PC-9 (cell line): ENCODE data around the gene PANX2.

Experiments used
- CTCF ChIP-seq: fragments of 200-600 bp; sonication (generic); conservative IDR thresholded peaks from 2 replicates; pipeline ENCODE4 v1.6.1; 2017; ENCODE audit warnings: mixed run types, antibody characterized with exemption, mild to moderate bottlenecking, moderate library complexity
- EZH2 ChIP-seq: fragments of 200-600 bp; sonication (generic); IDR thresholded peaks from 2 replicates; pipeline ENCODE4 v1.8.0; 2017; ENCODE audit warnings: antibody characterized with exemption, low read depth

DNA sequence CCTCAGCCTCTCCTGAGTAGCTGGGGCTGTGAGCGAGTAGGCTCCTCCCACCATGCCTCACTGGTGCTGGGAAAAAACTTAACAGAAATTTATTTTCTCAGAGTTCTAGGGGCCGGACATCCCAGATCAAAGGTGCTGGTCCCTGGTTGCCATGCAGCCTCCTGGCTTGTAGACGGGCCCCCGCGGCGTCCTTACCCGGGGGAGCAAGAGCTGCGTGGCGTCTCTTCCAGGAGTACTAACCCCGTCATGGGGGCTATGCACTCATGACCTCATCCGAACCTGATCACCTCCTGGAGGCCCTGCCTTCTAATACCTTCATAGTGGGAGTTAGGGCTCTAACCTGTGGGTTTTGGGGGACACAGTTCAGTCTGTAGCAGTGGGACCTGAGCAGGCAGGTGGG, 17.8 kb downstream of the PANX2 start:
- no peak for TF ChIP-seq EZH2
- TF ChIP-seq CTCF: no peak
